NCI-H524 (cell line): Measurements from ENCODE around the gene LRCH4.
A peak's percentile ranks its signal among the peaks of the same experiment; 100 is the strongest.
"Not testable (repeated sequence)": the region's sequence is repeated elsewhere in the genome, so short reads cannot be mapped to it uniquely, and the experiment has no call there.

Source experiments
- DNase-seq, 2 experiments: peaks; one replicate each; lab custom pipeline; 2025; lab: John Stamatoyannopoulos, UW

Gene LRCH4

DNA sequence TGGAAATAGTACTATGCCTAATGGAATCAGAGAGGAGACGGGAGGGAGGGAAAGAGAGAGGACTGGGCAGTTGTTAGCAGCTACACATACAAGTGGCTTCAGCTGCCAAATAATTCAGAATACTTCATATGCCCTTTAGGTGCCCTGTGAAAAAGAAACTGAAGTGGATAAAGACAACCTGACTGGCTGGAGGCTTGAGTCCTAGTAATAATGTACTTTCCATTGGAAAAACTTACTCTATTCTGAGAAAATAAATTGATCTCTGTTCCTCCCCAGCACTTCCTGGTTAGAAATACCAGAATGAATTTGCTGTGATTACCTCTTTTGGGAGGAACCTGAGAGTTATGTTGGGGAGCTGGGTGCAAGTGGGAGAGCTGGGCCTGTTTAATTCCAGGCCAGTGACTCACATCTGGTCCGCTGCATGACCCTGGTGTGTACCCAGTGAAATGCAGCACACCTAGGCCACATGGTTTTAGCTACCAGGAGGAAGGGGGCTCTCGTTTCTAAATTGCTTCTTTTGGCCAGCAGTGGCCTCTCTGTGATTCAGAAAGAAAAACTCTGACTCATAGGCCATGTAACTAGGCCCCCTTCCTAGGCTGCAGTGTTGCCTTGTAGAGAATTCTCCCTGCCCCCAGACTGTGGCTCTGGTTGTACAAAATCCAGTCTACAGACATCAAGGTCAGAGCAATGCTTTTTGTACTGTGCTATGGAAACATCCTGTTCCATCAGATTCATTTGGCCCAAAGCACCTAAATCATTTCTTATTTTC lies 40.4 kb downstream of the LRCH4 start:
- no peak for DNase-seq

DNA sequence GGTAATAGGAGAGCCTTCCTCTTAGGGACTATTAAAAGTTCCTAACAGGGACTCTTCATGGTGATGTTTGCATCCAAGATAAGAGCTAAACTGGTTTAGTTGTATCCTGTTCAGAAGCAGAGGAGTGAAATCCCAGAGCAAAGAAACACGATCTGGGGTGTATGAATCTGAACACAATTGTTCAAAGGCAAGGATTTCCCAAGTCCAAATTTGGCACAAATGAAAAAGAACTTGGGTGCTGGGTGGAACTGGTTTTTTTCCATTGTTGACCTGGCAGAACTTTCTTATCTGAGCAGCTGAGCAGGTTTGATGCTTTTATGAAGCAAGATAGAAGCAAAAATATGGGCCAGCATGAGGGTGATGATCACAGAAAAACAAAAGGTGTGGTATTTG lies 41.0 kb downstream of the LRCH4 start:
- DNase-seq: no peak

DNA sequence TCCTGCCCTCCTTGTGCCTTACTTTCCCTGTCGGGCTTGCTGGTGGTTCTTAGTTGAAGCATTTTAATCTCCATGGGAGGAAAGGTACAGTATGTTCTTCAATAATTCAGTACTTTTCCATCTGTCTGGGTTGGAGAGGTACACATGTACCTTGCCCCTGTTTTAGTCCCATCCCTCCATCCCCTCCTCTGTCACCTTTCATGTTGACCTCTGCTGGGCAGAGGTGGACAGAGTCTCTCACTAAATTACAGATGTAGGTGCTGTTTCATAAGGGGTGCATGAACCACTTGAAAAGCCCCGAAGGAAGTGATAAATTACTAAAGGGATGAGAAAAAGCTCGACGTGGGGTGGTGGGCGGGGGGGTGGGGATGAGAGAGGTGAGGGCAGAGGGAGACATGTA lies 41.5 kb downstream of the LRCH4 start:
- DNase-seq: no peak

DNA sequence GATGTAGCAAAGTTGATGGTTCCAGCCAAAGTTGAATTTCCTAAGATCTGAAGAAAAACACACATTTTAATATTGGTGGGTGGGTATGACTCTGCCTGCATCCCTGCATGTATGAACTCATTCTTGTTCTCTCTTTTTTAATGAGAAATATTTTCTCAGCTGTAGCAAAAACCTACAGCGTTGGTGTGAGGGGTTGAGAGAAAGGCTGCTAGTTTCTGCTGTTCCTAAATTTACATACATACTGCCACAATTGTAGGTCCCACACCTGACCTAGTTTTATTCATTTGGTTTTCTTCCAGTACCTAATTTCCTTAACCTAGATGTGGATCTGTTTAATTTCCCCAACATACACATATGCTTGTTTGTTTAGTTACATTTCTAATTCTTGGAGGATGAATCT lies 42.3 kb downstream of the LRCH4 start:
- DNase-seq: no peak

DNA sequence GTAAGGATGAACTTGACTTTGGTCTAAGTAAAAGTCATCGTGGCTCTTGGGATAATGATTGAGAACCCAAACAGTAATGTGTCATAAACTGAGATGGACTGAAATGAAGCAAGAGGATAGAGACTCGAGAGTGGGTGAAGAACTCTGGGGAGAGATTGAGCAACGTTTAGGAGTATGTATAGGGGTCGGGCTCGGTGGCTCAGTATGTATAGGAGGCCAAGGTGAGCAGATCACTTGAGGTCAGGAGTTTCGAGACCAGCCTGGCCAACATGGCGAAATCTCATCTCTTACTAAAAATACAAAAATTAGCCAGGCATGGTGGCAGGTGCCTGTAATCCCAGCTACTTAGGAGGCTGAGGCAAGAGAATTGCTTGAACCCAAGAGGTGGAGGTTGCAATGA lies 44.6 kb downstream of the LRCH4 start:
- DNase-seq: not testable (repeated sequence)

DNA sequence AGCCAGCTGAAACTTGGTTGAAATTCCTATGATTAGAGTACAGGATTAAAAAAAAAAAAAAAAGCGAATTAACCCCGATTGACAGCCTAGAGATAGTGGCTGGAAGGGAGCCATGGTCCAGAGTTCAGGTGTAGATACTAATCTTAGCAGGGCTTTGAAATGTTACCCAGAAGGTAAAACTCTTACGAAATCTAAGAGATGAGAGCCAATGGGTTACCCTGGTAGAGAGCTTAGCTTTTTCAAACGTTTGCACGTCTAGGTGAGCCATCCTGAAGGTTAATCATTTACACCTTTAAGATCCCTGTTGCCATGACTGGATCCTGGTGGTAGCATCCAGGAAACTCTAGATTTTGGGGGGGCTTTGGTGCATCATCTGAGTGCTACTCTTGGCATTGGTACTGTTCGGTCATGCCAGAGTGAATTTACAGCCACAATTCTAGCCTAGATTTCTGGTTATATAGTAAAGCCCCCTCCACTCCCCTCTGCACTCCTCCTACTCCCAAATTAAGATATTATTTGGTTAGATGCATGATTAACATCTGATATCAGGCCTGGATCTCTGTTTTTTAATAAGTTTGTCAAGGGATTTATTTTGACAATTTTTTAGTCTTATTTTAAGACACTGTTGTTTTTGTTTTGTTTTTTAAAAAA lies 45.7 kb downstream of the LRCH4 start:
- no peak for DNase-seq

DNA sequence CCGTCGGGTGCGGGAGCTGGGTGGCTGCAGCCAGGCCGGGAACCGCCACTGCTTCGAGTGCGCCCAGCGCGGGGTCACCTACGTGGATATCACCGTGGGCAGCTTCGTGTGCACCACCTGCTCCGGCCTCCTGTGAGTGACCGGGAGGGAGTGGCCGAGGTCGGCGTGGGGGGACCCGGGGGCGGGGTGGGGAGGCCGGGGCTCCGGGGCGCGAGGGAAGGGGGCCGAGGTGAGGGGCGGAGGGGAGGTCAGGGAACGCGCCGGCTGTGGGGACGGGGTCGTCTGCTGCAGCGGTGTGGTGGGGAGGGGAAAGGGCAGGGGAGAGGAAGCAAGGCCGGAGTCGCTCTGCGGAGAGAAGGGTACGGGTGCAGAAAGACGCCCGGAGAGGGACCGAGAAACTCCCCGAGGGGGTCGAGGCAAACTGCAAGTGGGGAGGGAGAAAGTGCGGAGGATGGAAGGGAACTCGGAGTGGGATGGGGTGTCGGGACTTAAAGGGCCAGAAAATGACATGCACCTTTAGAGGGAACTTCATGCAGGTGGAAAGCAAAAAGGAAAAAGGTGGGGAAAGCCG lies 46.4 kb downstream of the LRCH4 start:
- no peak for DNase-seq

DNA sequence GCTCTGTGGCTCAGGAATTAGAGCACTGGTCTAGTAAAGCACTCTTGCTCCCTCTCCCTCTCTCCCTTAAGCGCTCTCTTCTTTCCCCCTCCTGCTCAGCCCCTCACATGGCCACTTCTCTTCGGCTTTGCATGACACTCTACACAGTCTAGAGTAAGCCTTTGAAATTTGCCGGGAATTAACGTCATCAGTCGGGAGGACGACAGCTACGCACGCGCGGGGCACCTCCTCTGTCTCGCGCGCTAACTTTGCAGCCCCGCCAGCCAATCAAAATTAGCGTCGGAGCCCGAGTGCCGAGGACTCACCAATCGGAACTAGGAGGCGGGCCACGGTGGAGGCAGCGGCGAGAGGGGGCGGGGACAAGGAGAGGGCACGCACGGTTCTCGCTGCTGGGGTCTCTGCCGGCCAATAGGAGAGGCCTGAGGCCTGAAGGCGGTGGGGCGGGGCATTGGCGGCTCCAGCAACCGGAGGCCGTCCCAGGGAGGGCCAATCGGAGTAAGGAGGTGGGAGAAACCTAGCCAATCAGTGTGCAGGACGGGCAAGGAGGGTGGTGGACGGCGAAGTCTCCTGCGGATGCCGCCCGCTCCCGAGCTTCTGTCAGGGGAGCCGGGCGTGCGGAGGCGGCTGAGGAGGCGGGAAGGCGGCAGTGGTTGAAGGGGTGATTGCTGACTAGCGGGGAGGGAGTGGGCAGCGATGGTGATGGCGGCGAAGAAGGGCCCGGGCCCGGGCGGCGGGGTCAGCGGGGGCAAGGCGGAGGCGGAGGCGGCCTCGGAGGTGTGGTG lies 47.1 kb downstream of the LRCH4 start, which contains the start of gene AGFG2:
AGFG2 (plus strand) TSS at position 550 of the 782 bp plus-strand sequence; CDS start at position 694, 144 bp downstream.
- DNase-seq: peak; percentile 98 to 99

DNA sequence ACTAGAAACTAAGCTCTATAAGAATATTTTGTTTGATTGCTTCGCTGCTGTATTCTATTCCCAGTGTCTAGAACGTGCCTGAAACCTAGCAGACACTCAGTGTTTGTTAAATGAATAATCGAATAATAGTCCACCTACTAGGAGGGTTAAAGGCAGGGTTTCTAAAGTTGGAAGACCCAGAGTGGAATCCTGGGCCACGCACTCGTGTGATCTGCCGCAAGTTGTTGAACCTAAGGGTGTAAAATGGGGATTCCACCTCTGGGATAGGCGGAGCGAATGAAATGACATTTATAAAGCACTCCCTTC lies 47.6 kb downstream of the LRCH4 start:
- no peak for DNase-seq

DNA sequence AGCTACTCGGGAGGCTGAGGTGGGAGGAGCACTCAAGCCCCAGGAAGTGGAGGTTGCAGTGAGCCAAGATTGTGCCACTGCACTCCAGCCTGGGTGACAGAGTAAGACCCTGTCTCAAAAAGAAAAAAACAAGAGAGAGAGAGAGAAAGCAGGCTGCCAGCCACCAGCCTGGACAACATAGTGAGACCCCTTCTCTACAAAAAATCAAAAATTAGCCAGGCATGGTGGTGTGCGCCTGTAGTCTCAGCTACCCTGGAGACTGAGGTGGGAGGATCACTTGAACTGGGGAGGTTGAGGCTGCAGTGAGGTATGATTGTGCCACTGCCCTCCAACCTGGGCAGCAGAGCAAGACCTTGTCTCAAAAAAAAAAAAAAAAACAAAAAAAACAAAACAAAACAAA lies 49.2 kb downstream of the LRCH4 start:
- DNase-seq: not testable (repeated sequence)

DNA sequence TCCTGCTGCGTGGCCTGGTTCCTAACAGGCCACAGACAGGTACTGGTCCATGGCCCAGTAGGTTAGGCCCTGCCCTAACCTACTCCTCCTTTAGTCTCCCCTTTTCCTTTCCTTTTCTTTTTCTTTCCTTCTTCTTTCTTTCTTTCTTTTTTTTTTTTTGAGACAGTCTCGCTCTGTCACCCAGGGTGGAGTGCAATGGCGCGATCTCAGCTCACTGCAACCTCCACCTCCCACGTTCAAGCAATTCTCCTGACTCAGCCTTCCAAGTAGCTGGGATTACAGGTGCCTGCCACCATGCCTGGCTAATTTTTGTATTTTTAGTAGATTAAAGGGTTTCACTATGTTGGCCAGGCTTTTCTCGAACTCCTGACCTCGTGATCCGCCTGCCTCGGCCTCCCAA lies 49.9 kb downstream of the LRCH4 start:
- not testable (repeated sequence) for DNase-seq

DNA sequence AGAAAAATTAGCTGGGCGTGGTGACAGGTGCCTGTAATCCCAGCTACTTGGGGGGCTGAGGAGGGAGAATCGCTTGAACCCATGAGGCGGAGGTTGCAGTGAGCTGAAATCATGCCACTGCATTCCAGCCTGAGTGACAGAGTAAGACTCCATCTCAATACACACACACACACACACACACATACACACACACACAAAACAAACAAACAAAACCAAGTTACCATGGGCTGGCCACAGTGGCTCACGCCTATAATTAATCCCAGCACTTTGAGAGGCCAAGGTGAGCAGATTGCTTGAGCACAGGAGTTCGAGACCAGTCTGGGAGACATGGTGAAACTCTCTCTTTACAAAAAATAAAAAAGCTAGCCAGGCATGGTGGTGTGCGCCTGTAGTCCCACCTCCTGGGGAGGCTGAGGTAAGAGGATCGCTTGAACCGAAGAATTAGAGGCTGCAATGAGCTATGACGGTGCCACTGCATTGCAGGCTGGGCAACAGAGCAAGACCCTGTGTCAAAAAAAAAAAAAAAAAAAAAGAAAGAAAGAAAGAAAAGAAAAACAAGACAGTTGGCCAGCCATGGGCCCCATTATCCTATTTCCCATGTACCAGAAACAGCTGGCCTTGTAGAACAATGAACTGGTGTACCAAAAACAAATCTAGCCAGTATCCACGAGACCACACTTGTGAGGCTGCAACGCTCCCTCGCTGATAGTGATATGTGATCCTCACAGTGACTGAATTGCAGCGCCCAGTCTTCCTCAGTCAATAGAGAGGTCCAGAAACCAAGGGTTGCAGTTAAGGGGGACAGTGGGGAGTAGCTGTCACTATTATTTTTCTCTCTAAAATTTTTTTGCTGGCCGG lies 53.5 kb downstream of the LRCH4 start:
- no peak for DNase-seq

DNA sequence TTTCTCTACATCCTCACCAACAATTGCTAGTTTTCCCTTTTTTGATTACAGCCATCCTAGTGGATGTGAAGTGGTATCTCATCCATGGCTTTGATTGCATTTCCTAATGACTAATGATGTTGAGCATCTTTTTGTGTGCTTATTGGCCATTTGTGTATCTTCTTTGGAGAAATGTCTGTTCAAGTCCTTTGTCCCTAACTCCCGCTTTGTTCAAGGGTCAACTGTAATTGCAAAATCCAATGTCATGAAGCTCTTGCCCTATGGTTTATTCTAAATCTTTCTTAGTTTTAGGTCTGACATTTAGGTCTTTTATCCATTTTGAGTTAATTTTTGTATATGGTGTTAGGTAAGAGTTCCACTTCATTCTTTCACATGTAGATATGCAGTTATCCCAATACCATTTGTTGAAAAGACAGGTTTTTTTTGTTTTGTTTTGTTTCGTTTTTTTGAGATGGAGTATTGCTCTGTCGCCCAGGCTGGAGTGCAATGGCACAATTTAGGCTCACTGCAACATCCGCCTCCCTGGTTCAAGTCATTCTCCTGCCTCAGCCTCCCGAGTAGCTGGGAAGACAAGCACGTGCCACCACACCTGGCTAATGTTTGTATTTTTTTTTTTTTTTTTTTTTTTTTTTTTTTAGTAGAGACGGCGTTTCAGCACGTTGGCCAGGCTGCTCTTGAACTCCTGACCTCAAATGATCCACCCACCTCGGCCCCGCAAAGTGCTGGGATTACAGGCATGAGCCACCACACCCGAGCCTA lies 57.6 kb downstream of the LRCH4 start:
- DNase-seq: not testable (repeated sequence)
